Hepatocyte (in vitro differentiated cells): ENCODE measurements around the gene MEIS1. TPM values are rescaled to one million over a fixed set of nuclear protein-coding genes. Genes with fewer than 3 reads are reported as not detected.

Source experiments
- DNase-seq: peaks from one replicate; pipeline ENCODE4 v3.0.0-alpha.2; 2016; ENCODE audit warnings: low spot score
- H2AFZ ChIP-seq: fragments of 200-600 bp; sonication (generic); 2 replicates; pipeline ENCODE4 v1.6.0; 2016; ENCODE audit warnings: antibody characterized with exemption, mild to moderate bottlenecking
- H3K27ac ChIP-seq: fragments of 200-600 bp; sonication (generic); 2 replicates; pipeline ENCODE4 v1.5.1; 2016; ENCODE audit warnings: mild to moderate bottlenecking
- H3K27me3 ChIP-seq: fragments of 200-600 bp; sonication (generic); 2 replicates; pipeline ENCODE4 v1.6.1; 2016
- H3K36me3 ChIP-seq: fragments of 200-600 bp; sonication (generic); replicated peaks from 2 replicates; pipeline ENCODE4 v1.5.1; 2016; ENCODE audit warnings: low read depth; ENCODE audit not compliant: insufficient read depth
- H3K4me1 ChIP-seq: fragments of 200-600 bp; sonication (generic); 2 replicates; pipeline ENCODE4 v1.5.1; 2016; ENCODE audit warnings: mild to moderate bottlenecking, moderate library complexity; ENCODE audit not compliant: insufficient read depth
- H3K4me2 ChIP-seq: fragments of 200-600 bp; sonication (generic); 2 replicates; pipeline ENCODE4 v1.6.0; 2016
- H3K4me3 ChIP-seq: fragments of 200-600 bp; sonication (generic); 2 replicates; pipeline ENCODE4 v1.5.1; 2016; ENCODE audit warnings: mild to moderate bottlenecking
- H3K79me2 ChIP-seq: fragments of 200-600 bp; sonication (generic); 2 replicates; pipeline ENCODE4 v1.6.0; 2017; ENCODE audit warnings: mild to moderate bottlenecking
- H3K9me2 ChIP-seq: fragments of 200-600 bp; sonication (generic); replicated peaks from 2 replicates; pipeline ENCODE4 v1.6.0; 2017; ENCODE audit warnings: mild to moderate bottlenecking; ENCODE audit not compliant: insufficient read depth
- H3K9me3 ChIP-seq: fragments of 200-600 bp; sonication (generic); 2 replicates; pipeline ENCODE4 v1.5.1; 2016; ENCODE audit warnings: low read depth, mild to moderate bottlenecking
- H4K20me1 ChIP-seq: fragments of 200-600 bp; sonication (generic); 2 replicates; pipeline ENCODE4 v1.6.0; 2016; ENCODE audit warnings: mild to moderate bottlenecking; ENCODE audit not compliant: insufficient read depth, poor library complexity, severe bottlenecking
- EZH2 ChIP-seq: fragments of 200-600 bp; sonication (generic); IDR thresholded peaks from 2 replicates; pipeline ENCODE4 v1.6.1; 2016; ENCODE audit warnings: antibody characterized with exemption, mild to moderate bottlenecking, borderline replicate concordance
- EZH2phosphoT487 ChIP-seq: fragments of 200-600 bp; sonication (generic); IDR thresholded peaks from one replicate; pipeline ENCODE4 v1.6.1; 2018; ENCODE audit warnings: antibody characterized with exemption, mild to moderate bottlenecking, low read depth, moderate library complexity; ENCODE audit not compliant: unreplicated experiment, severe bottlenecking
- WGBS: methylation state at CpG from one replicate; pipeline ENCODE4 v1.1.6; 2016; ENCODE audit warnings: low lambda C conversion rate; ENCODE audit errors: missing lambda C conversion rate; 5-methylcytosine and 5-hydroxymethylcytosine counted together
- polyA plus RNA-seq: library from polyadenylated mRNA; unstranded; fragments of >200 nt; fragmentation: Nextera tagmentation; extraction: Ambion mirVana; gene quantifications from 2 replicates; pipeline ENCODE4 v1.2.1, GENCODE V29; 2016
- total RNA-seq: library from RNA; depleted of rRNA; stranded (reverse); fragments of >200 nt; gene quantifications from 2 replicates; pipeline ENCODE4 v1.2.3, GENCODE V29; 2014
- TF ChIP-seq, protein P1 (sequence below): fragments of 200-600 bp; sonication (generic); IDR thresholded peaks from 2 replicates; pipeline ENCODE4 v1.5.1; 2016; ENCODE audit warnings: antibody characterized with exemption, mild to moderate bottlenecking; ENCODE audit not compliant: poor library complexity

The MEIS1 gene
- total and polyA plus RNA-seq, 2 experiments from 2014 or later, result 29.6 to 35.5 TPM

GRCh38 chr2:66515743-66516142 lies 80.8 kb downstream of the MEIS1 start:
- 50% methylated on average over 2 of the region's 2 CpGs for WGBS
- DNase-seq, result no peak
- peaks cover 5% of the 10 kb centered on the region for H3K4me1 ChIP-seq
- H3K27ac ChIP-seq, result no peak overlapping the region
- H2AFZ ChIP-seq, result no peak overlapping the region
- H4K20me1 ChIP-seq, result no peaks in the 10 kb centered on the region
- no peak overlapping the region for H3K4me2 ChIP-seq
- TF ChIP-seq, protein P1, sequence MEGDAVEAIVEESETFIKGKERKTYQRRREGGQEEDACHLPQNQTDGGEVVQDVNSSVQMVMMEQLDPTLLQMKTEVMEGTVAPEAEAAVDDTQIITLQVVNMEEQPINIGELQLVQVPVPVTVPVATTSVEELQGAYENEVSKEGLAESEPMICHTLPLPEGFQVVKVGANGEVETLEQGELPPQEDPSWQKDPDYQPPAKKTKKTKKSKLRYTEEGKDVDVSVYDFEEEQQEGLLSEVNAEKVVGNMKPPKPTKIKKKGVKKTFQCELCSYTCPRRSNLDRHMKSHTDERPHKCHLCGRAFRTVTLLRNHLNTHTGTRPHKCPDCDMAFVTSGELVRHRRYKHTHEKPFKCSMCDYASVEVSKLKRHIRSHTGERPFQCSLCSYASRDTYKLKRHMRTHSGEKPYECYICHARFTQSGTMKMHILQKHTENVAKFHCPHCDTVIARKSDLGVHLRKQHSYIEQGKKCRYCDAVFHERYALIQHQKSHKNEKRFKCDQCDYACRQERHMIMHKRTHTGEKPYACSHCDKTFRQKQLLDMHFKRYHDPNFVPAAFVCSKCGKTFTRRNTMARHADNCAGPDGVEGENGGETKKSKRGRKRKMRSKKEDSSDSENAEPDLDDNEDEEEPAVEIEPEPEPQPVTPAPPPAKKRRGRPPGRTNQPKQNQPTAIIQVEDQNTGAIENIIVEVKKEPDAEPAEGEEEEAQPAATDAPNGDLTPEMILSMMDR, result no peak
- no peak for TF ChIP-seq EZH2phosphoT487
- no peak for TF ChIP-seq EZH2
- H3K36me3 ChIP-seq, result no peaks in the 10 kb centered on the region
- H3K9me3 ChIP-seq, result no peaks in the 10 kb centered on the region
- no peak overlapping the region for H3K4me3 ChIP-seq
- H3K79me2 ChIP-seq, result peaks cover 25% of the 10 kb centered on the region
- no peaks in the 10 kb centered on the region for H3K9me2 ChIP-seq
- H3K27me3 ChIP-seq, result no peaks in the 10 kb centered on the region

DNA sequence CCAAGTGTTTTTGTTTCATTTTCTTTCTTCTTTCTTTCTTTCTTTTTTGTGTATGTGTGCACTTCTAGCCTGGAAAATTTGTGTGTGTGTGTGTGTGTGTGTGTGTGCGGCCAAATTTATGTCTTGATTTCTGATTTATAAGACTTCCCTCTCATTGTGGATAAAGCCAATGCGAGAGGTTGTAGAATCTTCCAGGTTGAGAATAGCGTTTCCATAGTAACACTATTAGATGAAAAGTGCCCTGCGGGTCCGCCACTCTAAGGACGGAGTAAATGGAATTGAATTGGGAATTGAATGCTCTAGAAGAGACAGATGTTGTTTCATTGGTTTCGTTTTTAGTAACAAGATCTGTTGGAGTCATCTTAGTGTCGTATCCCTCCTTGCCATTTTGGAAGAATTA lies 81.6 kb downstream of the MEIS1 start:
- H4K20me1 ChIP-seq, result no peaks in the 10 kb centered on the region

GRCh38 chr2:66517772-66518171 lies 82.8 kb downstream of the MEIS1 start:
- Histone ChIP-seq H3K9me3 (no peaks in the 10 kb centered on the region), H3K36me3 (no peaks in the 10 kb centered on the region), H3K9me2 (no peaks in the 10 kb centered on the region), H3K4me2 (no peak overlapping the region), H3K79me2 (peaks cover 31% of the 10 kb centered on the region), H2AFZ (no peak overlapping the region), H3K27ac (no peak overlapping the region), H3K4me3 (no peak overlapping the region), H3K27me3 (no peaks in the 10 kb centered on the region), H4K20me1 (no peaks in the 10 kb centered on the region), H3K4me1 (peaks cover 10% of the 10 kb centered on the region)
- DNase-seq, result no peak
- TF ChIP-seq EZH2phosphoT487 (no peak), EZH2 (no peak)
- TF ChIP-seq, protein P1, result no peak
- WGBS, result 72% methylated on average over 4 of the region's 4 CpGs

More for the DNA sequence above, 81.6 kb downstream of the MEIS1 start:
- Histone ChIP-seq H3K36me3 (no peaks in the 10 kb centered on the region), H2AFZ (no peak overlapping the region), H3K9me3 (no peaks in the 10 kb centered on the region), H3K27ac (no peak overlapping the region), H3K79me2 (peaks cover 30% of the 10 kb centered on the region), H3K4me3 (no peak overlapping the region), H3K4me2 (no peak overlapping the region), H3K27me3 (no peaks in the 10 kb centered on the region), H3K9me2 (no peaks in the 10 kb centered on the region), H3K4me1 (peaks cover 5% of the 10 kb centered on the region)
- WGBS, result 97% methylated on average over 8 of the region's 8 CpGs
- no peak for DNase-seq
- no peak for TF ChIP-seq EZH2
- TF ChIP-seq EZH2phosphoT487, result no peak
- TF ChIP-seq, protein P1, result no peak
